OCI-M1 (cell line): ENCODE measurements around the gene BCAN.
"Not testable (repeated sequence)": the region's sequence is repeated elsewhere in the genome, so short reads cannot be mapped to it uniquely, and the experiment has no call there.

Source experiments
- DNase-seq: peaks from one replicate; lab custom pipeline; 2025; lab: John Stamatoyannopoulos, UW

BCAN gene, protein sequence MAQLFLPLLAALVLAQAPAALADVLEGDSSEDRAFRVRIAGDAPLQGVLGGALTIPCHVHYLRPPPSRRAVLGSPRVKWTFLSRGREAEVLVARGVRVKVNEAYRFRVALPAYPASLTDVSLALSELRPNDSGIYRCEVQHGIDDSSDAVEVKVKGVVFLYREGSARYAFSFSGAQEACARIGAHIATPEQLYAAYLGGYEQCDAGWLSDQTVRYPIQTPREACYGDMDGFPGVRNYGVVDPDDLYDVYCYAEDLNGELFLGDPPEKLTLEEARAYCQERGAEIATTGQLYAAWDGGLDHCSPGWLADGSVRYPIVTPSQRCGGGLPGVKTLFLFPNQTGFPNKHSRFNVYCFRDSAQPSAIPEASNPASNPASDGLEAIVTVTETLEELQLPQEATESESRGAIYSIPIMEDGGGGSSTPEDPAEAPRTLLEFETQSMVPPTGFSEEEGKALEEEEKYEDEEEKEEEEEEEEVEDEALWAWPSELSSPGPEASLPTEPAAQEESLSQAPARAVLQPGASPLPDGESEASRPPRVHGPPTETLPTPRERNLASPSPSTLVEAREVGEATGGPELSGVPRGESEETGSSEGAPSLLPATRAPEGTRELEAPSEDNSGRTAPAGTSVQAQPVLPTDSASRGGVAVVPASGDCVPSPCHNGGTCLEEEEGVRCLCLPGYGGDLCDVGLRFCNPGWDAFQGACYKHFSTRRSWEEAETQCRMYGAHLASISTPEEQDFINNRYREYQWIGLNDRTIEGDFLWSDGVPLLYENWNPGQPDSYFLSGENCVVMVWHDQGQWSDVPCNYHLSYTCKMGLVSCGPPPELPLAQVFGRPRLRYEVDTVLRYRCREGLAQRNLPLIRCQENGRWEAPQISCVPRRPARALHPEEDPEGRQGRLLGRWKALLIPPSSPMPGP

DNA sequence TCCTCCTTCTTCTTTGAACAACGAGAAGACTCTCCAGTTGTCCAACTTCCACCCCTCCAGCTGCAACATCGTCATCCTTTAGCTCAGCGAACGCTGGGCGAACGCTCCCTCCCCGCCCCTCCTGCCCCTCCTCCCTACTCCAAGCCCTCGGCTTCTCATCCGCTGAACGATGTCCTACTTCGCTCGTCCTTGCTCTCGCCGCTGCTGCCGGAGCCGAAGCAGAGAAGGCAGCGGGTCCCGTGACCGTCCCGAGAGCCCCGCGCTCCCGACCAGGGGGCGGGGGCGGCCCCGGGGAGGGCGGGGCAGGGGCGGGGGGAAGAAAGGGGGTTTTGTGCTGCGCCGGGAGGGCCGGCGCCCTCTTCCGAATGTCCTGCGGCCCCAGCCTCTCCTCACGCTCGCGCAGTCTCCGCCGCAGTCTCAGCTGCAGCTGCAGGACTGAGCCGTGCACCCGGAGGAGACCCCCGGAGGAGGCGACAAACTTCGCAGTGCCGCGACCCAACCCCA, at the start of gene BCAN:
Gene BCAN (plus strand): TSS at position 357 of the 504 bp plus-strand sequence. CDS start 3,938 bp downstream, outside the sequence.
- DNase-seq, result no peak

DNA sequence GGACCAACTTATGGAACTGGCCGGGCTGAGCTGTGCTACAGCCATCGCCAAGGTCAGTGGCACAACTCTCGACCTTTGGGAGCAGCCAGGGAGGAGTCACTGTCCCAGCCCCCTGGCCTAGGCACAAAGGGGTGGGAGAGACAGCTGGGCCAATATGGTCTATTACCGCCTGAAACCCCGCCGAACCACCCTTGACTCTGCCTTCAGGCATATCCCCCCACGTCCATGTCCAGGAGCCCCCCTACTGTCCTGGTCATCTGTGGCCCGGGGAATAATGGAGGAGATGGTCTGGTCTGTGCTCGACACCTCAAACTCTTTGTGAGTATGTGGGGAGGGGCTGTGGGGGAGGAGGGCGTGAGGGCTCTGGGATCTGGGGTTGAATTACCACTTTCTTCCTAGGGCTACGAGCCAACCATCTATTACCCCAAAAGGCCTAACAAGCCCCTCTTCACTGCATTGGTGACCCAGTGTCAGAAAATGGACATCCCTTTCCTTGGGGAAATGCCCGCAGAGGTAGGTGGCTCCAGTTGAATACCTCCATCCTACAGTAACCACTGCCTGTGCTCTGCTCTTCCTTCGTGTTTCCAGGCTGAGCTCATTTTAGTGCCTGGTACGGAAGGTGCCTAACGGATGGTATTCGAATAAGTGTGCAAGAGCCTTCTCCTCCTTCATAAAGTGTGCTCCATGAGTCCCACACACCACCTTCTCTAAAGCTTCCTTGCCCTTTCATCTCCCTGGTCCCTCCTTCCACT, 49.6 kb upstream of the BCAN start:
- no peak for DNase-seq

GRCh38 chr1:156592910-156593660, 48.8 kb upstream of the BCAN start:
- DNase-seq, result no peak

DNA sequence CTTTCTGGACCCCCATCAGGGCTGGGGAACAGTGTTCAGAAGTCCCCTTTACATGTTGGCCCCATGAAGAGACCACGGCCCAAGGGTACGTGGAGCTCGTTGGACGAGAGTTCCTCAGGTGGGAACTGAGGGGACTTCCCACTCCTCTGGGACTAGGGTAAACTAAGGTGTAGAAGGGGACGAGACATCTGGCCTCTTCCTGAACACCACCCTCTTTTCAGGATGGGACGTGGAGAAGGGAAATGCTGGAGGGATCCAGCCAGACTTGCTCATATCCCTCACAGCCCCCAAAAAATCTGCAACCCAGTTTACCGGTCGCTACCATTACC, 48.3 kb upstream of the BCAN start:
- DNase-seq, result no peak

DNA sequence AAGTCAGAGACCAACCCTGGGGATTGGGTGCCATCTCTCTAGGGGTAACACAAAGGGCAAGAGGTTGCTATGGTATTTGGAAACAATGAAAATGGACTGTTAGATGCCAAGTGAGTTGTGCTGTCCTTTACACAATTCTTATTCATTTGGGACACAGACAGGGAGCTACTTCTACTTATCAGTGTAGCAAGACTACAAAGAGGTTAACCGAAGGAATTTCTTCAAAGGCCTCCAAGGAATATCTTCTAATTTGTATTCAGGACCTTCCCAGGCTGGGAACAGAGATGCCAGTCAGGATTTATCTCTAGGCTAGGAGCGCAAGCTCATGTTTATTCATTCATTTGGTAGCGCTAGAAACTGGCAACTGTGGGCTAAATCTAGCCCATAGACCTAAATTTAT, 47.7 kb upstream of the BCAN start:
- no peak for DNase-seq

- DNase-seq, result no peak
Observed at GRCh38 chr1:156595016-156595415, 46.9 kb upstream of the BCAN start.

DNA sequence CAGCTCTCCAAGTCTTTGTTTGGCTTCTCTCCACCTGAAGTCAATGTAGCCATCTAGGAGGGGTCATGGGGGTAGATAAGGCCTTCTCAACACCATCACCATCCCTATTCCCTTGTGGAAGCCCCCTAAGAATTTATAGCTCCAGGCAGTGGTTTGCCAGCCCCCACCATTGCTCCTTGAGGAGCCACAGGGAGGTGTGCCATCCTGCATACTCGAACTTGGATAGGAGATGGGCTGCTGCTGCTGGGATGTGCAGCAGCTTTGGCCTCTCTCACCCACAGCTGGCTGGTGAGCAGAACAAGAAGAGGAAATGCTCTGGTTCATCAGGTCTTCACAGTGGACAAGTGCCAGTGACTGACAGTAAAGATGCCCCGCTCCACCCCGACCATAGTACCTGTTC, 45.5 kb upstream of the BCAN start:
- no peak for DNase-seq

- DNase-seq, result no peak
Observed at GRCh38 chr1:156598125-156598524, 43.8 kb upstream of the BCAN start.

DNA sequence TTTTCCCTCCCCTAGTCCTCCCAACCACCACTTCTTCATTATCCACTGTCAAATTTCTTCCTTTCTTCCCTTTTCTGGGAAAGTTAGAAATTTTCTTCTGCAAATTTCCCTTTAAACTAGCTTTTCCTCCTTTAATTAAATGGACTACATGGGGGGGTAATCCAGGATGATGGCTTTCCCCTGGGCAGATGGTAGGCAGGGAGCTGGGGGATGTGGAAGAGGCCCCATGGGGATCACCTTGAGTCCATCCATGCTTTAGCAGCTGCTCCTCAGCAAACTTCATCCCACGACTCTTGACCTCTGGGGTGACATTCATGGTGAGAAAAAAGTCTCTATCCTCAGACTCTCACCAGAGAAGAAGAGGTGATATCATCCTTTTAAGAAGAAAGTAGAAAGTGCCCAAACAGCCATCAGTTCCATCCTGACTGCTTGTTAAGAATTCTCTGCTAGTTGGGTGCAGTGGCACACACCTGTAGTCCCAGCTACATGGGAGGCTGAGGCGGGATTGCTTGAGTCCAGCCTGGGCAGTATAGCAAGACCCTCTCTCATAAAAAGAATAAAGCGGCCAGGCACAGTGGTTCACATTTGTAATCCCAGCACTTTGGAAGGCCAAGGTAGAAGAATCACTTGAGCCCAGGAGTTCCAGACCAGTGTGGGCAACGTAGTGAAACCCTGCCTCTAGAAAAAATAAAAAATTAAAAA, 43.0 kb upstream of the BCAN start:
- no peak for DNase-seq

GRCh38 chr1:156599811-156600210, 42.1 kb upstream of the BCAN start:
- DNase-seq, result peak; percentile 87

GRCh38 chr1:156600733-156601121, 41.2 kb upstream of the BCAN start:
- peak; percentile 61 for DNase-seq

DNA sequence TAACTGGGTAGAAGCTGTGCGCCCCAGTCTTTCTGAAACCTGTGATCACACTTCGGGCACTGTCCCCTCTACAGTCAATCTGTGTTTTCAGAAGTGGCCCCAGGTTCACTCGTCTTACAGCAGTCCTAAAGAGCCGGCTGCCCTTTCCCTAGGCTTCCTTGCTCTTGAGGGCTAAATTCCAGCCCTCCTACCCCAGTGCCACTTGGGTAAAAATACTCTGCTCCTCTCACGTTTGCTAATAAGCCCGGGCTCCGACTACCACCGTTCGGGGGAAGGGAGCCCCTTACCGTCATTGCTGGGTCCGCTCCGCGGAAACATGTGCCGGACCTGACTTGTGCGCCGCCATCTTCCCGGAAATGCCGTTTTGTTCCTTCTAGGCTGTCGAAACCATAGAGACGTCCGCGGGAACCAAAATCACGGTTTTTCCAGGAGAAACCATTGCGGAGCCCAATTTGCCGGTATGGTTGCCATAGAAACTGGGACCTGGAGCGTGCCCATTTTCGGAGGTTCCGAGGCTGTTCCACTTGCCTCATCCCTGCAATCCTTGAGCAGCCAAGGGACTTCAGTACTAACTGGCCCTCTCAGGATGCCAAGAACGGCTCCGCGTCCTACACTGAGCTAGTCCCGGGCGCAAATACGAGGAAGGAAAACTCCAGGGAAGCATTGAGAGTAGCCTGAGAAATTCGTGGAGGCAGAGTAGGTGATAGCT, 40.6 kb upstream of the BCAN start, which contains the start of gene GPATCH4:
Gene GPATCH4 (minus strand): TSS at position 358 of the 709 bp plus-strand sequence.
- peak; percentile 92 for DNase-seq

DNA sequence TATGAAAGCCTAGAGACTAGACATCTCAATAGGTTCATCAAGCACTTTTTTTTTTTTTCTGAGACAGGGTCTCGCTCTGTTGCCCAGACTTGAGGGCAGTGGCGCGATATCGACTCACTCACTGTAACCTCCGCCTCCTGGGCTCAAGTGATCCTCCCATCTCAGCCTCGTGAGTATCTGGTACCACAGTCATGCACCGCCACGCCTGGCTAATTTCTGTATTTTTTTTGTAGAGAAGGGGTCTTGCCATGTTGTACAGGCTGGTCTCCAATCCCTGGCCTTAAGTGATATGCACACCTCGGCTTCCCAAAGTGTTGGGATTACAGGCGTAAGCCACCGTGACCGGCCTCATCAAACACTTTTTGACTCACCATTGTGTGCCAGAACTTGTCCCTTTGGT, 40.0 kb upstream of the BCAN start:
- no peak for DNase-seq

- peak; percentile 82 for DNase-seq
Observed at GRCh38 chr1:156602557-156602993, 39.3 kb upstream of the BCAN start.

DNA sequence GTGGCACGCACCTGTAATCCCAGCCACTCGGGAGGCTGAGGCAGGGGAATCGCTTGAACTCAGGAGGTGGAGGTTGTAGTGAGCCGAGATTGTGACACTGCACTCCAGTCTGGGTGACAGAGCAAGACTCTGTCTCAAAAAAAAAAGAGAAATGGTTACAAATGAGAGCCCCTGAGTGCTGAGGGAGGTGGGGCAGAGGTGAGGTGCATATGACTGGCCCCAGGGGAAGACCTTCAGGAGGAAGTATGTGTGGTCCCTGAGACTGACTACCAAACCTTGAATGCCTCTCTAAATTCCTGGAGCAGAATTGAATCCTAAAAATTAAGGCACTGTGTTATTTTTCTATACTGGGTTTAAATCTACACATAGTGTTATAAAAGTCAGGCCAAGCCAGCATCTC, 34.6 kb upstream of the BCAN start:
- not testable (repeated sequence) for DNase-seq

- peak; percentile 92 for DNase-seq
Observed at GRCh38 chr1:156608036-156608674, 33.8 kb upstream of the BCAN start.

- peak; percentile 69 for DNase-seq
Observed at GRCh38 chr1:156608981-156609380, 32.9 kb upstream of the BCAN start.

- not testable (repeated sequence) for DNase-seq
Observed at GRCh38 chr1:156610072-156610471, 31.8 kb upstream of the BCAN start.

- no peak for DNase-seq
Observed at GRCh38 chr1:156612666-156613065, 29.3 kb upstream of the BCAN start.
